Ascending aorta (tissue), 2 donors: ENCODE results near the gene GLCE. TPM values are rescaled to one million over a fixed set of nuclear protein-coding genes. Genes with fewer than 3 reads are reported as not detected.

Source experiments
- DNase-seq, 2 donors: peaks; one replicate each; pipeline ENCODE4 v3.0.0-alpha.2; 2019; ENCODE audit warnings: low spot score in 2 of 2
- H3K27ac ChIP-seq, 2 donors: fragments of 200-600 bp; sonication (generic); one replicate each; pipeline ENCODE4 v1.5.1; 2016 to 2017; ENCODE audit warnings: mild to moderate bottlenecking in 1 of 2
- H3K27me3 ChIP-seq: fragments of 200-600 bp; sonication (generic); one replicate; pipeline ENCODE4 v1.5.1; 2017
- H3K36me3 ChIP-seq, 2 donors: fragments of 200-600 bp; sonication (generic); one replicate each; pipeline ENCODE4 v1.5.1; 2016
- H3K4me1 ChIP-seq, 2 donors: fragments of 200-600 bp; sonication (generic); one replicate each; pipeline ENCODE4 v1.5.1; 2016 to 2017; ENCODE audit warnings: mild to moderate bottlenecking in 1 of 2
- H3K4me3 ChIP-seq, 2 donors: fragments of 200-600 bp; sonication (generic); one replicate each; pipeline ENCODE4 v1.5.1; 2016 to 2017; ENCODE audit warnings: mild to moderate bottlenecking in 1 of 2
- H3K9me3 ChIP-seq, 2 donors: fragments of 200-600 bp; sonication (generic); one replicate each; pipeline ENCODE4 v1.5.1; 2016
- intact Hi-C: fragments of 100-400 bp; cut with DNase I; formaldehyde crosslinking; loops from one replicate; pipeline ENCODE4 v1.15.1; 2023
- total RNA-seq: library from RNA; depleted of rRNA; stranded (reverse); fragments of >200 nt; gene quantifications from one replicate; pipeline ENCODE4 v1.1.0, GENCODE V29; 2016
- TF ChIP-seq, protein P1 (sequence below), 3 experiments: fragments of 200-600 bp in 2 of 3; fragments of 450-650 bp in 1 of 3; sonication (generic) in 2 of 3; IDR thresholded peaks; one replicate each; pipeline ENCODE4 v1.5.1; 2016 to 2019; ENCODE audit warnings: antibody characterized with exemption in 3 of 3, mild to moderate bottlenecking in 1 of 3, moderate library complexity in 1 of 3

Gene GLCE
- total RNA-seq, 1 donor from 2014 or later, result 13.9 TPM

DNA sequence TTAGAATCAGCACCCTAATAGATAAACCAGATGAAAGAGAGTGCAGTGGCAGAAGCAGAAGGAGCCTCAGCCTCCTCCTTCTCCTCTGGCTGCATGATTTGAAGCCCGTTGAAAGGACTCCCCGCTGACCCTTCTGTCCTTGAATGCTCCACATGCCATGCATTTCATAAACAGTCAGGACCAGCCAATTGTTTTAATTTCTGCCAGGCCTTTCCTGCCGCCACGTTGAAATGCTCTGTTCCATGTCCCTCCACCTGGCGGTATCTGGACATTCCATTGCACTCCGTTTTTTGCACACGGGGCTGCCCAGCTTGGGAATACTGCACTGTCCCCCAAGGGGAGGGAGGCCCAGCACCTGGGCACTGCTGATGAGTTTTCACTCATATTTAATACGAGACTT lies 35.2 kb upstream of the GLCE start:
- Histone ChIP-seq H3K4me1 (no peaks in the 10 kb centered on the region), H3K9me3 (no peaks in the 10 kb centered on the region), H3K27me3 (no peaks in the 10 kb centered on the region), H3K4me3 (no peak overlapping the region), H3K27ac (no peak overlapping the region), H3K36me3 (no peaks in the 10 kb centered on the region)
- TF ChIP-seq, protein P1, sequence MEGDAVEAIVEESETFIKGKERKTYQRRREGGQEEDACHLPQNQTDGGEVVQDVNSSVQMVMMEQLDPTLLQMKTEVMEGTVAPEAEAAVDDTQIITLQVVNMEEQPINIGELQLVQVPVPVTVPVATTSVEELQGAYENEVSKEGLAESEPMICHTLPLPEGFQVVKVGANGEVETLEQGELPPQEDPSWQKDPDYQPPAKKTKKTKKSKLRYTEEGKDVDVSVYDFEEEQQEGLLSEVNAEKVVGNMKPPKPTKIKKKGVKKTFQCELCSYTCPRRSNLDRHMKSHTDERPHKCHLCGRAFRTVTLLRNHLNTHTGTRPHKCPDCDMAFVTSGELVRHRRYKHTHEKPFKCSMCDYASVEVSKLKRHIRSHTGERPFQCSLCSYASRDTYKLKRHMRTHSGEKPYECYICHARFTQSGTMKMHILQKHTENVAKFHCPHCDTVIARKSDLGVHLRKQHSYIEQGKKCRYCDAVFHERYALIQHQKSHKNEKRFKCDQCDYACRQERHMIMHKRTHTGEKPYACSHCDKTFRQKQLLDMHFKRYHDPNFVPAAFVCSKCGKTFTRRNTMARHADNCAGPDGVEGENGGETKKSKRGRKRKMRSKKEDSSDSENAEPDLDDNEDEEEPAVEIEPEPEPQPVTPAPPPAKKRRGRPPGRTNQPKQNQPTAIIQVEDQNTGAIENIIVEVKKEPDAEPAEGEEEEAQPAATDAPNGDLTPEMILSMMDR (IDR thresholded peaks at IDR 0.05), result no peak
- intact Hi-C loops, result no loop called here
- no peak for DNase-seq

DNA sequence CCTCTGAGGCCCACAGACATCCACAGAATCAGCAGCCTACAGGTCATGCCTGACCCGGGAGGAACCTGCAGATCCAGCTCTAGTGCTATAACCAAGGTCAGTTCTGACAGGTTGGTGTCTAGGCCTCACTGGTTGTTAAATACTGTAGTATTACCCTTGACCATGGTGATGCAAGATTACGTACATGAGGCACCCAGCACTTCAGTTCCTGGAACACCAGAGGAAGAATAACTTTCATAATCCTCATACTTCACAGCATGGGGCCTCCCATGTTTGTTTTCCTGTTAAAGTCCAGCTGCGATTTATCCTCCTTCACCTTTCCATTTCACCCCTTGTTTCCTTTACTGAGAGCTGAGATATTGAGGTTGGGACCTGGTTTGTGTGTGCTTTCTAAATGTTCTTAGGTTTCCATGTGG lies 34.4 kb upstream of the GLCE start:
- Histone ChIP-seq H3K36me3 (no peaks in the 10 kb centered on the region), H3K27ac (no peak overlapping the region), H3K27me3 (no peaks in the 10 kb centered on the region), H3K4me1 (no peaks in the 10 kb centered on the region), H3K4me3 (no peak overlapping the region), H3K9me3 (no peaks in the 10 kb centered on the region)
- TF ChIP-seq, protein P1 (IDR thresholded peaks at IDR 0.05), result no peak
- intact Hi-C loops, result no loop called here
- DNase-seq, result no peak

DNA sequence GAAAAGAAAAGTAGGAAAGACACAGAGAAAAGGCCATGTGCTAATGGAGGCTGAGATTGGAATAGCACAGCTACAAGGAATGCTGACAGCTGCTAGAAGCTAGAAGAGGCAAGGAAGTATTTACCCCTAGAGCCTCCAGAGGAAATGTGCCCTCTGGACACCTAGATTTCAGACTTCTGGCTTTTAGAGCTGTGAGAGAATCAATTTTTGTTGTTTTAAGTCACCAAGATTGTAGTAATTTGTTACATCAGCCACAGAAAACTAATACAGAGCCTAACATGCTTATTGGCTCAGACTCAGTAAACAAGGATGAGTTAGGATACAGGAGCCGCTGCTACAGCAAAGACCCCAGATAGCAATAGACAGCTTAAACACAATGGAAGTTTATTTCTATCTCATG lies 33.1 kb upstream of the GLCE start:
- Histone ChIP-seq H3K27me3 (no peaks in the 10 kb centered on the region), H3K4me1 (no peaks in the 10 kb centered on the region), H3K9me3 (no peaks in the 10 kb centered on the region), H3K36me3 (no peaks in the 10 kb centered on the region), H3K27ac (no peak overlapping the region), H3K4me3 (no peak overlapping the region)
- intact Hi-C loops, result no loop called here
- no peak for DNase-seq
- TF ChIP-seq, protein P1 (IDR thresholded peaks at IDR 0.05), result no peak

DNA sequence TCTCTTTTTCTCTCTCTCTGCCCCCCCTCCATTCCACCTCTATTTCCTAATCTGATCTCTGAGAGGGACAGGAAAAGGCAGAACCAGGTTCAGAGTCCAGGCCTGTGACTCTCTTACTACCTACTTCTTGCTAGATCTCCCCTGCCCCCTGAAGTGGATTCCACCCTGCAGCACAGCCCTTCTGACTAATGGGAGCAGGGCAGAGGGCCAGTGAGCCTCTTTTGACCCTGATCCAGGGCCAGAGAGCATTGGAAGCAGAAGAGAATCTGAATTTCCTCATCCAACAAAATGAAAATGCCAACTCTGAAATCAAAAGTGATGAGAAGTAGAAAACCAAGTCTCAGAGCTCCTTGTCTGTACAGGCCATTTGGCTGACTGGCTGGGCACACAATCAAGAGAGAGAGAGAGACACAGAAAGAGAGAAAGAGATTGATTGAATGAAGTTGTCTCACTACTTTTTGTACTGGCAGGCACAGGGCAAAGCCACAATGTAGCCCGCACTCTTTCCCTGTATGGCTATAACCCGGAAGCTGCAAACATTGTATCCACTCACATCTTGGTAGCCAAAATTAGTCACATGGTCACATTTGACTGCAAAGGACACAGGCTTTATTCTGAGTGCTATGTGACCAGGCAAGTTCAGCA lies 31.6 kb upstream of the GLCE start:
- DNase-seq, result peak in 1 of 2 donors; percentile 66
- no peaks in the 10 kb centered on the region for H3K4me1 ChIP-seq
- no peaks in the 10 kb centered on the region for H3K9me3 ChIP-seq
- no peaks in the 10 kb centered on the region for H3K27me3 ChIP-seq
- H3K36me3 ChIP-seq, result no peaks in the 10 kb centered on the region
- TF ChIP-seq, protein P1 (IDR thresholded peaks at IDR 0.05), result no peak
- H3K4me3 ChIP-seq, result no peak overlapping the region
- intact Hi-C loops, result no loop called here
- no peak overlapping the region for H3K27ac ChIP-seq

DNA sequence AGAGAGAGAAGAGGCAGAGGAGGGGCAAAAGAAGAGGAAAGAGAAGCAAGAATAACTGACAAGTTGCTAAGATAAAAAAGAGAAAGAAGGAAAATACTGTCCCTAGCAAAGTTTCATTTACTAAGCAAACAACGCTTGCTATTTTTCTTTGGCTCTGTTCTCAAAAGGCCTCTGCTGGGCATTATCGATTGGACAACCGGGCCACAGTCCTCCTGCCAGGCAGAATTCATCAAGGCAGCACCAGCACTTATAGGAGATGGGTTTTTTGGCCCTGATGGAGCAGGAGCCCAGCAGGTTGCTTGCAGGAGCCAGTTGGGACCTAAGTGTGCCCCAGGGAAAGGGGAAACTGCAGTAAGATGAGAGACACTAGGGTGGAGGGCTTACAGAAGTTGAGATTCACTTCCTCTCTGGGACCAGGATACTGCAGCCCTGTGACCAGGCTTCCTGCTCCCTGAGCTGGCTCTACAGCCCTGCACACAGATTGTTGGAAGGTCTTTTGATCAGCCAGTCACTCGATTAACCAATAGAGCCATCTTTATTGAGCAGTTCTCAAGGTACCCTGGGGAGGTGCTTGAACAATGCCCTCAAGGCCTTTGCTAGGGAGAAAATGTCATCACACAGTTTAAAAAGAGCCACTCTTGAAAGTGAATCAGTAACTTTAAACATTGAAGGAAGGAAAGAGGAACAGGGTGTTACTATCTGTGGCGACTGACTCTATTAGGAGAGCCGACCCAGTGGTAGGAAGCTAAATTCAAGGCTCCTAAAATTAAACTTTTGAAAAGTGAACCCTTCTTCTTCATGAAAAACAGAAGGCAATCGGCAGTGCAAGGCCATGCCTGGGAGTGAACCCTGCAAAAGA lies 28.8 kb upstream of the GLCE start:
- no peak for DNase-seq
- TF ChIP-seq, protein P1 (IDR thresholded peaks at IDR 0.05), result no peak
- no peak overlapping the region for H3K27ac ChIP-seq
- no peaks in the 10 kb centered on the region for H3K4me1 ChIP-seq
- intact Hi-C loops, result no loop called here
- H3K27me3 ChIP-seq, result no peaks in the 10 kb centered on the region
- H3K9me3 ChIP-seq, result no peaks in the 10 kb centered on the region
- H3K36me3 ChIP-seq, result no peaks in the 10 kb centered on the region
- H3K4me3 ChIP-seq, result no peak overlapping the region
